Measurements from ENCODE around the gene SMTNL2. TPM values are rescaled to one million over a fixed set of nuclear protein-coding genes. Genes with fewer than 3 reads are reported as not detected.

SMTNL2 gene
- total RNA-seq, 1 donor from 2014 or later, result 0.46 TPM

DNA sequence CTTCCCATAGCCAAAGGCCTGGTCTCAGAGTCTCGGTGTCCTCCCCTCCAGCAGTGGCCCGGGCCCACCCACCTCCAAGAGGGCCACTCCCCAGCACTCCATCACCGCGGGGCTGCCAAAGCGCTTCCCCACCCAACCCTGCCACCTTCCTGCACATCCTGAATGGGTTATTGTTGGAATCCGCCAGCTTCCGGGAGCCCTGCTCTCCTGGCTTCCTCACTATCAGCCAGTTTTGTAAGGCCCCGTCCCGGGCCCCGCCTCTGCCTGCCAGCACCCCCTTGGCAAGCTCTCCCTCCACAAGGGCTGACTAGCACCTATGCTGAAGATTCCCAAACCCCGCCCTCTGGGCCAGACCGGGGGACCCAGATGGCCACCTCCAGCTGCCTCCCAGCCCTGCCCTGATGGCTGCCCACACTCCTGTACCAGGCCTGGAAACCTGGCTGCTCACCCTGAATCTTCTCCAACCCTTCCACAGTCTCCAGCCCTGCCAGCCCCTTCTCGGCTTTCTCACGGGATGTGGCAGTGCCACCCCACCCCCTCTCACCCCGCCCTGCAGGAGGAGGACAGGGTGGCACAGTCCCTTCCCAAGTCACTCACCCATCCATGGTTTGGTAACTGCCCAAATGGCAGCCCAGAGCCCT is 43.5 kb upstream of the SMTNL2 start:
- Histone ChIP-seq H3K36me3 (ENCODE audit: control insufficient read depth, insufficient read depth, low read length) (peaks cover 5% of the 10 kb centered on the region), H3K4me3 (ENCODE audit: low read depth, low read length) (no peak overlapping the region), H3K27me3 (ENCODE audit: control insufficient read depth, insufficient read depth, low read length) (no peaks in the 10 kb centered on the region)
- TF ChIP-seq, protein P1, sequence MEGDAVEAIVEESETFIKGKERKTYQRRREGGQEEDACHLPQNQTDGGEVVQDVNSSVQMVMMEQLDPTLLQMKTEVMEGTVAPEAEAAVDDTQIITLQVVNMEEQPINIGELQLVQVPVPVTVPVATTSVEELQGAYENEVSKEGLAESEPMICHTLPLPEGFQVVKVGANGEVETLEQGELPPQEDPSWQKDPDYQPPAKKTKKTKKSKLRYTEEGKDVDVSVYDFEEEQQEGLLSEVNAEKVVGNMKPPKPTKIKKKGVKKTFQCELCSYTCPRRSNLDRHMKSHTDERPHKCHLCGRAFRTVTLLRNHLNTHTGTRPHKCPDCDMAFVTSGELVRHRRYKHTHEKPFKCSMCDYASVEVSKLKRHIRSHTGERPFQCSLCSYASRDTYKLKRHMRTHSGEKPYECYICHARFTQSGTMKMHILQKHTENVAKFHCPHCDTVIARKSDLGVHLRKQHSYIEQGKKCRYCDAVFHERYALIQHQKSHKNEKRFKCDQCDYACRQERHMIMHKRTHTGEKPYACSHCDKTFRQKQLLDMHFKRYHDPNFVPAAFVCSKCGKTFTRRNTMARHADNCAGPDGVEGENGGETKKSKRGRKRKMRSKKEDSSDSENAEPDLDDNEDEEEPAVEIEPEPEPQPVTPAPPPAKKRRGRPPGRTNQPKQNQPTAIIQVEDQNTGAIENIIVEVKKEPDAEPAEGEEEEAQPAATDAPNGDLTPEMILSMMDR (IDR thresholded peaks at IDR 0.05; ENCODE audit: insufficient read depth, low read length, poor library complexity, severe bottlenecking), result no peak
- DNase-seq (ENCODE audit: low read depth), result no peak

DNA sequence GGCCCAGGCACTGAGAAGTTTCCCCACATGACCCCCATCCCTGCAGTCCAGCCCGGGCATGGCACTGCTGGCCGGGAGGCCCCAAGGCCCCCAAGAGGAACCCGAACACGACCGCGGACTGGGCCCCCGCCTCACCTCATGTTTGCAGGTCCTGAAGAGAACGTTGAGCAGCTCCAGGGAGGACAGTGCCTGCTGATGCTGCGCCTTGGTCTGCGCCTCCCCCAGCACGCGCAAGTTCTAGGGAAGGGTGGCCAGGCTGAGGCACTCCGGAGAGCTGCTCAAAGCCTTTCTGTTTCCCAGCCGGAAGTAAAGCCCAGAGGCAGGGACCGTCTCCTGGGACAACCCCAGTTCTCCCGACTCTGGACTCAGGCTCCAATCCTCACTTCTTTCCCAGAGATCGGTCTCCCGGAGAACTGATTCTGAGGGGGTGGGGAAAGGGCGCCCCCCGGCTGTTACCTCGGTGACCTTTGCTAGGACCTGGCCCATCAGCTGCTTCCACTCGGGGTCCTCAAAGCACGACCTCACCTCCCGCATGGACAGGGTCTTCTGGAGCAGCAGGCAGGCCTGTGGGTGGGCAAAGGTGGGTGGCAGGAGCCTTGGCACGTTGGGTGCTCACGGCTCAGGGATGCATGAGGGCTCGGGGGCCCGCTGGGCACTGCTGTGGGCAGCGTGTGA is 42.9 kb upstream of the SMTNL2 start:
- peaks cover 5% of the 10 kb centered on the region for H3K36me3 ChIP-seq (ENCODE audit: control insufficient read depth, insufficient read depth, low read length)

DNA sequence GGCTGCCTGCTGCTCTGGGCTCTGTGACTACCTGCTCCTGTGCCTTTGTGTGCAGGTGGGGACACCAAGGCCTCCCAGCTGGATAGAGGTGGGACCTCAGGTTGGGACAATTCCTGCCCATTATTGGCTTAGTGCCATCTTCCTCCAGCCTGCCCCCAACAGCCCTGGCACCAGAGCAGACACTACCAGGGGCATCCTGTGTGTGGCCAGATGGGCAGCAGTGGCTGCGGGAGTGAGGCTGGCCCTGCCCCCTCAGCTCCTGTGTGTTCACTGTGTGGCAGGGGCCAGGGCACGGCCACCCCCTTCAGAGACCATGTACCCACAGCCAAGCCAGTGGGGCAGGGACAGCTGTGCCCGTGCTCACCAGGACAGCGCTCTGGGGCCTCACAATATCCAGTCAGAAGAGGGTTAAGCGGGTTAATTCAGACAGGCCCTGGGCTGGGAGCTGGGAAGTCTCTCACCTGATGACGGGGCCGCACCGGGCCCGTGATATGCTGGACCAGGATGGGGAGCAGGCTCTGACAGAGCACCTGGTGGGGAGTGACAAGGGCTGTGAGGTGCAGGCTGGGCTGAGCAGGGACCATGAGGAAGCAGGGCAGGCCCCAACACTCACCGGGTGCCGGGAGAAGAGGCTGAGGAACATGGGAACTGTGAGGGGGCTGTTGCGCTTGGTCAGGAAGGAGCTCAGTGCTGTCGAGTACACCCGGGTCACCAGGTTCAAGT is 42.2 kb upstream of the SMTNL2 start:
- H3K27me3 ChIP-seq (ENCODE audit: control insufficient read depth, insufficient read depth, low read length), result no peaks in the 10 kb centered on the region
- H3K4me3 ChIP-seq (ENCODE audit: low read depth, low read length), result no peak overlapping the region
- TF ChIP-seq, protein P1 (IDR thresholded peaks at IDR 0.05; ENCODE audit: insufficient read depth, low read length, poor library complexity, severe bottlenecking), result no peak
- DNase-seq (ENCODE audit: low read depth), result no peak
- peaks cover 5% of the 10 kb centered on the region for H3K36me3 ChIP-seq (ENCODE audit: control insufficient read depth, insufficient read depth, low read length)

More for the DNA sequence above, 42.9 kb upstream of the SMTNL2 start:
- TF ChIP-seq, protein P1 (IDR thresholded peaks at IDR 0.05; ENCODE audit: insufficient read depth, low read length, poor library complexity, severe bottlenecking), result no peak
- Histone ChIP-seq H3K27me3 (ENCODE audit: control insufficient read depth, insufficient read depth, low read length) (no peaks in the 10 kb centered on the region), H3K4me3 (ENCODE audit: low read depth, low read length) (no peak overlapping the region)
- DNase-seq (ENCODE audit: low read depth), result no peak

DNA sequence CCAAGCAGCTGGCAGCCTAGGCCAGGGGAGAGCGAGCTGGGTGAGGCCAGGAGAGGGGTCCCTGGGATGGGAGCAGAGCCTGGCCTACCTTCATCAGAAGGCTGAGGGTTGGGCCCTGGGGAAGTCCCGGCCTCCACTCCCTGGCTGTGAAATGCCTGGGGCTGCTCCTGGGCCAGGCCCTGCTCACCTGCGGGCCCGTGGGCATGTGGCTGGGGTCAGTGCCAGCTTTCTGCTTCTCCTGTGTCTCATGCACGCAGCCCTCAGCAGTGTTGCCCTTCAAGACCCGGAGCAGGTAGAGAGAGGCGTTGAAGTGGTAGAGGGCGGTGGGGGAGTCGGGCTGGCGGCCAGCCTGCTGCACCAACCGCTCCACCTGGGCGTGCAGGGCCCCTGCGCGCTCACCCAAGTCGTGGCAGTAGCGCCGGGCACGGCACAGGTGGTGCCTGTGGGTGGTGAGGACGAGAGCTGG is 41.6 kb upstream of the SMTNL2 start:
- Histone ChIP-seq H3K27me3 (ENCODE audit: control insufficient read depth, insufficient read depth, low read length) (no peaks in the 10 kb centered on the region), H3K4me3 (ENCODE audit: low read depth, low read length) (no peak overlapping the region), H3K36me3 (ENCODE audit: control insufficient read depth, insufficient read depth, low read length) (peaks cover 5% of the 10 kb centered on the region)
- TF ChIP-seq, protein P1 (IDR thresholded peaks at IDR 0.05; ENCODE audit: insufficient read depth, low read length, poor library complexity, severe bottlenecking), result no peak
- DNase-seq (ENCODE audit: low read depth), result no peak

DNA sequence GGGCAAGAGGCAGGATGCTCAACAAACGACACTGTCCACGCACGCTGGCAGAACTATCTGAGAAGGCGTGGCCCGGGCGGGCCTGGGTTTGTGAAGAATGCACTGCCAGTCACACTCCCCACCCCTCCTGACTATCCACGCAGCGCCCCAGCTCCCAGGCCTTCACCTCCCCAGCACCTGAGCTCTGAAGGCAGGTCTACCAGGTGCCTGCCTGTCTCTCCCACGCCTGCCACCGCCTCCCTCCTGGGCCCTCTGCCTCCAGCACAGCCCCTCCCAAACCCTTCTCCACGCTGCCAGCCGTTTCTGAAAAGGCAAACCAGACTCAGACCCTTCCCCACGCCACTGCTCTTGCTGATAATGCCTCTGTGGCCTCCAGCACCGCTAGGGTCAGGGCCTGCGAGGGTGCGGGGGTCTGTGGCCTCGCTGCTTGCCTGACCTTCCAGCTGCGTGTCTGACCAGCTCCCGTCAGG is 40.7 kb upstream of the SMTNL2 start:
- TF ChIP-seq, protein P1 (IDR thresholded peaks at IDR 0.05; ENCODE audit: insufficient read depth, low read length, poor library complexity, severe bottlenecking), result no peak
- H3K36me3 ChIP-seq (ENCODE audit: control insufficient read depth, insufficient read depth, low read length), result peaks cover 4% of the 10 kb centered on the region
- no peaks in the 10 kb centered on the region for H3K27me3 ChIP-seq (ENCODE audit: control insufficient read depth, insufficient read depth, low read length)

More for the DNA sequence above, 40.7 kb upstream of the SMTNL2 start:
- DNase-seq (ENCODE audit: low read depth), result no peak
- no peak overlapping the region for H3K4me3 ChIP-seq (ENCODE audit: low read depth, low read length)

All from kidney epithelial cell (primary cell).